CMK (cell line): ENCODE data around the gene CTTNBP2.

ENCODE experiments used
- DNase-seq: peaks from one replicate; pipeline ENCODE4 v3.0.0-alpha.2; 2010; ENCODE audit warnings: low read depth

Gene CTTNBP2

GRCh38 chr7:117818232-117818631, 55.0 kb downstream of the CTTNBP2 start:
- DNase-seq, result no peak

DNA sequence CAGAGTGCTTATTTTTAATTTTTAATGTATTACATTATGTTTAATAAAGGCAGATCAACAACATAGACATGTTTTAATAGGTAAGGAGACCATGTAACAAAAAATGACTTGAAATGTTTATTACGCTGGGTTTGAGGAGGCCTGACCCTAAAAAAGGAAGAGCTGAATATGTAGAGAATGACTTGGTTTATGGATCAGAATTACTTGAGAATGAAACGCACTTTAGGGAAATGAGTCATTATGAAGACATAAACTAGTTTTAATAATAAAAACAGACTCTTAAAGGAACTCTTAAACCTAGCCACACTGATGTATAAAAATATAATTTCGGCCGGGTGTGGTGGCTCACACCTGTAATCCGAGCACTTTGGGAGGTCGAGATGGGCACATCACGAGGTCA, 56.5 kb downstream of the CTTNBP2 start:
- no peak for DNase-seq

- no peak for DNase-seq
Measured at GRCh38 chr7:117811696-117812095, 61.5 kb downstream of the CTTNBP2 start.

GRCh38 chr7:117810642-117811512, 62.4 kb downstream of the CTTNBP2 start:
- no peak for DNase-seq

DNA sequence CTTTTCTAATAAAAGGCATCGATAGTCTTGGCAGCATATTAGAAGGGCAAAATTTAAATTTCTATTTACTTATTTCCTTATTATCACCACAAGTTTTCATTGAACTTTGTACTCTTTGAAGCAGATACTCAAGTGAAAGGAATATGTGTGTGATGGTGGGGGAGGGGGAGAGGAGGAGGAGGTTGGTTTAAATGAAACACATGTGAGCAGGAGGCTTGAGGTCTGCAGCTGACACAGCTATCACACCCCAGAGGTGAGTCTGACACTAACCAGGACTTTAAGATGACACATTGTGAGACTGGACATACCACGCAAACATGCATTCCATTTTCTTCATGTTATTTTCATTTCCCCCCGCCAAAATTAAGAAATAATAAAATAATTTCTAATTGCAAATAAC, 63.3 kb downstream of the CTTNBP2 start:
- DNase-seq, result no peak

- DNase-seq, result no peak
Measured at GRCh38 chr7:117808910-117809705, 64.1 kb downstream of the CTTNBP2 start.

DNA sequence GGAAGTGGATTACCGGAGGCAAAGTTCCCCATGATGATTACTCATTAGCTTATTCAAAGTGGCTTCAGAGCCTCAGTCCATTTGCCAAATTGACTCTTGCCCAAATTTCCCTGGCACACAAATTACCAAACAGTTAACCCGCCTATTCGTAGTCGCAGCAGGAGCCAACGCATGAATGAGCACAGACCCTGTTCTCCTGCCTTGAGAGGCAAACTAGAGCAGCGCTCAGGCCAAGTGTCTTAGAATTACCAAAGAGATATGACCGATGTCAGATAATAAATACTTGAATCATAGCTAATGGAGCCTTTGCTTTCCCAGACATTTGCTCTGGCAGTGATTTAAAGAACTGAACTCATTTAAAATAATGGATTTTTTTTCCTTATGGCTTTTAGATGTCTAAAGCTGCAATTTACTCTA, 64.9 kb downstream of the CTTNBP2 start:
- DNase-seq, result no peak

GRCh38 chr7:117807676-117808075, 65.6 kb downstream of the CTTNBP2 start:
- no peak for DNase-seq

DNA sequence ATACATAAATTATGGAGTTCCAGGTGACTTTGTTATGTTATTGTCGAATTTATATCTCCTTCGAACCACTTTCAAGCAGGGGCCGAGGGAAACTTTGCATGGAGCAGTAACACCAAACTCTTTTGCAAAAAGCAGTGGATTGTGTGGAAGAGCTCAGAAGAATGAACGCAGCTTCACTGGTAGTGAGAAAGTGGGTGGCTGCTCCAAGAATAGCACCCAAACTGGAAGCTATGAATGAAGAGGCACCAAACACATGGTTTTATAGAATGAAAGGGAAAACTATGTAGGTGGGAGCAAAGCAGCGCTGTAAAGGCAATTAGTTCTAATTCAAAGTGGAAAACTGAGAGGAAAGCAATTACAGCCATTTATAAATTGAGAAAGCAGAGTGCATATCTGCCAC, 67.2 kb downstream of the CTTNBP2 start:
- DNase-seq, result no peak

DNA sequence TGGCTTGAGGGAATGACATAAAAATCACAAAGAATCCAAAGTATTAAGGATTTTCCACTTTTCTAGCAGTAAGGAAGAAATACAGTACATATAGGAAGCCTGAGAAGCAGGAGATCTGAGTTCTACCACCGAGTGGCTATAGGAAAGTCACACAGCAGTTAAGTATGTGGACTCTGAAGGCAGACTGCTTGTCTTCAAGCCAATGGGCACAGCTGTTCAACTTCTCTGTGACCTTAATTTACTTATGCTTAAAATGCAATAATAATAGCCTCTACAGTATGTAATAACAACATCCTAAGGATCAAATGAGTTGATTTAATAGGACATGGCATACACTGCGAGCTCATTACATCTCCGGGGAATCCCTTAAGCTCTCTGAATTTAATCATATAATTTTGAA, 68.0 kb downstream of the CTTNBP2 start:
- DNase-seq, result no peak

DNA sequence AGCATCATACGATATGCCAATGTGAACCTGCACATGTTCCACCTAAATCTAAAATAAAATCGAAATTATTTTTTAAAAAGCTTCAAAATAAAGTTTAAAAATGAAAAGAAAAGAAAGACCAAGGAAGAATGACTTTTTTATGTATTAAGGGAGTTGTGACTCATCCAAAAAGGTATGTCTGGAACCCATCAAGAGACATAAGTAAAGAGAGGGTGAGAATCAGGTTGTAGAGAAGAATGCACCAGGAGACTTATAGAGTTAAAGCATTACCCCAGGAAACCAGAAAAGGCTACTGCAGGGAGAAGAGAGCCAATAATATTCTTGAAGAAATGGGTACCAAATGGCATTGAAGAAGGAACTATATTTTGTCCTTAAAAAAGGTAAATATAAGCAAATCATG, 69.8 kb downstream of the CTTNBP2 start:
- no peak for DNase-seq

GRCh38 chr7:117802660-117803059, 70.6 kb downstream of the CTTNBP2 start:
- no peak for DNase-seq

DNA sequence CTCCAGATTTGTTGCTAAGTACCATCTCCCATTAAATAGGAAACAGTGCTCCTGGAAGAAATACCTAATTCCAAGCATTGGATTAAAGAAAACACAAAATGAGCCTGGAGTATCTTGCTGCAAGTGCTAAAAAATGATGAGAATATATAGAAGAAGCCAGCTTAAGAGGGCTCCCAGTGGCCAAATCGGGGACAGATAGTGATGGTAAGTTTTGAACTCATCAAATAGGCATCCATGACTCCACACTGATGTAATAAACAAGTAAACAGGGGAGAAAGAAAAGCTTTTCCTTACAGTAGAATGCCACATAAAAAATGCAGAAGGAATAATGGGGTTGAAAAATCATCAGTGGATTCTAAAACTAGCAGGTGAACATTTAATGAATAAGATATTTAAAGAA, 72.4 kb downstream of the CTTNBP2 start:
- no peak for DNase-seq

- DNase-seq, result no peak
Measured at GRCh38 chr7:117800406-117800805, 72.8 kb downstream of the CTTNBP2 start.

GRCh38 chr7:117796889-117797288, 76.4 kb downstream of the CTTNBP2 start:
- no peak for DNase-seq

DNA sequence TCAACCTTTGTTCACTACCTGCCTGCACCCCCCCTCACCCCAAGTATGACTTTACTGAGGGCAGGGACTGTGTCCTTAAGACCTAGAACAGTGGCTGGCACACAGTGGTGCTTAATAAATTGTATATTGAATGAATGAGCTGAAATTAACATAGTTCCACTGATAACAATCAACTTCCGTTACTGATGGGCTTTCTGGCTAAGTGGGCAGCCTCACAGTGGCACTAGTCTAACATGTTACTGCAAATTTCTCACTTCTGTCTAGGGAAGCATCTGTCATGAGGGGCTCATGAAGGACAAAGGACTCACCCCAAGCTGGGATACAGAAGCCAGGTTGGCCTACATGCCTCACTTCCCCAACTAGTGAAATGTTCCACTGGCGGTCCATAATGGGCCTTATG, 79.3 kb downstream of the CTTNBP2 start:
- no peak for DNase-seq

- no peak for DNase-seq
Measured at GRCh38 chr7:117793521-117793920, 79.7 kb downstream of the CTTNBP2 start.

- DNase-seq, result peak; percentile 89
Measured at GRCh38 chr7:117791877-117792780, 81.1 kb downstream of the CTTNBP2 start.

GRCh38 chr7:117790731-117791130, 82.5 kb downstream of the CTTNBP2 start:
- DNase-seq, result no peak

GRCh38 chr7:117790251-117790650, 83.0 kb downstream of the CTTNBP2 start:
- no peak for DNase-seq

GRCh38 chr7:117785431-117785830, 87.8 kb downstream of the CTTNBP2 start:
- no peak for DNase-seq

DNA sequence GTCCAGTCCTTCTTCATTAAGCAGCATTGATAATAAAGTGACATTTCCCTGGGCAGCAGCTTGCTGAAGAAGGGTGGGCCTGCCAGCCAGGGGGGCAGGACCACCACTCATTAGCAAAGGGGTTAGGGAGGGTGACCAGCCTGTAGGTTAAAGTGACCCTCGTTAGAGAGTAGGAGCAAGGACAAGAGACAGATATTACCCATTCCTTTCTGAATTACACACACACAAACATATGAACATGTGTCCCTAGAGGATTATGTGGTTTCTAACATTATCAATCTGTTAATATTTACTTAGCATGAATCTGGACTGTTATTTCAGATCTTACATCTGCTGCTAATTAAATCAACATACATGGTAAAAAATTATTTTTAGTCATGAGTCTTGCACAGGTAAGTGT, 88.9 kb downstream of the CTTNBP2 start:
- no peak for DNase-seq
